ENCODE results near the gene TBKBP1. TPM values are rescaled to one million over a fixed set of nuclear protein-coding genes. Genes with fewer than 3 reads are reported as not detected.

The TBKBP1 gene
- total RNA-seq, 1 donor from 2014 or later: 3.0 TPM

GRCh38 chr17:47690121-47690520 is 3.8 kb upstream of the TBKBP1 start:
- no peak for TF ChIP-seq EZH2phosphoT487 (IDR thresholded peaks at IDR 0.05)
- TF ChIP-seq, protein P1, sequence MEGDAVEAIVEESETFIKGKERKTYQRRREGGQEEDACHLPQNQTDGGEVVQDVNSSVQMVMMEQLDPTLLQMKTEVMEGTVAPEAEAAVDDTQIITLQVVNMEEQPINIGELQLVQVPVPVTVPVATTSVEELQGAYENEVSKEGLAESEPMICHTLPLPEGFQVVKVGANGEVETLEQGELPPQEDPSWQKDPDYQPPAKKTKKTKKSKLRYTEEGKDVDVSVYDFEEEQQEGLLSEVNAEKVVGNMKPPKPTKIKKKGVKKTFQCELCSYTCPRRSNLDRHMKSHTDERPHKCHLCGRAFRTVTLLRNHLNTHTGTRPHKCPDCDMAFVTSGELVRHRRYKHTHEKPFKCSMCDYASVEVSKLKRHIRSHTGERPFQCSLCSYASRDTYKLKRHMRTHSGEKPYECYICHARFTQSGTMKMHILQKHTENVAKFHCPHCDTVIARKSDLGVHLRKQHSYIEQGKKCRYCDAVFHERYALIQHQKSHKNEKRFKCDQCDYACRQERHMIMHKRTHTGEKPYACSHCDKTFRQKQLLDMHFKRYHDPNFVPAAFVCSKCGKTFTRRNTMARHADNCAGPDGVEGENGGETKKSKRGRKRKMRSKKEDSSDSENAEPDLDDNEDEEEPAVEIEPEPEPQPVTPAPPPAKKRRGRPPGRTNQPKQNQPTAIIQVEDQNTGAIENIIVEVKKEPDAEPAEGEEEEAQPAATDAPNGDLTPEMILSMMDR (IDR thresholded peaks at IDR 0.05): no peak
- no peak for TF ChIP-seq EZH2 (IDR thresholded peaks at IDR 0.05)
- Mint-ChIP-seq H3K27ac (no peak overlapping the region), H3K4me1 (peaks cover 37% of the 10 kb centered on the region), H3K27me3 (ENCODE audit: insufficient read depth, low read depth) (no peaks in the 10 kb centered on the region), H3K9me3 (no peaks in the 10 kb centered on the region), H3K36me3 (peaks cover 8% of the 10 kb centered on the region), H3K4me3 (no peak overlapping the region)
- Histone ChIP-seq H3K27me3 (no peaks in the 10 kb centered on the region), H4K20me1 (ENCODE audit: low read depth) (peaks cover 26% of the 10 kb centered on the region), H3K79me2 (ENCODE audit: low read depth) (no peaks in the 10 kb centered on the region), H3K9me3 (ENCODE audit: low read depth) (no peaks in the 10 kb centered on the region), H3K4me3 (no peak overlapping the region), H3K36me3 (no peaks in the 10 kb centered on the region), H3K9ac (no peak overlapping the region), H3K4me1 (peaks cover 25% of the 10 kb centered on the region), H3K27ac (no peak overlapping the region), H3F3A (ENCODE audit: low read depth) (peaks cover 50% of the 10 kb centered on the region), H2AFZ (replicated peaks) (no peak overlapping the region), H3K4me2 (no peak overlapping the region)
- DNase-seq (ENCODE audit: low spot score): no peak

DNA sequence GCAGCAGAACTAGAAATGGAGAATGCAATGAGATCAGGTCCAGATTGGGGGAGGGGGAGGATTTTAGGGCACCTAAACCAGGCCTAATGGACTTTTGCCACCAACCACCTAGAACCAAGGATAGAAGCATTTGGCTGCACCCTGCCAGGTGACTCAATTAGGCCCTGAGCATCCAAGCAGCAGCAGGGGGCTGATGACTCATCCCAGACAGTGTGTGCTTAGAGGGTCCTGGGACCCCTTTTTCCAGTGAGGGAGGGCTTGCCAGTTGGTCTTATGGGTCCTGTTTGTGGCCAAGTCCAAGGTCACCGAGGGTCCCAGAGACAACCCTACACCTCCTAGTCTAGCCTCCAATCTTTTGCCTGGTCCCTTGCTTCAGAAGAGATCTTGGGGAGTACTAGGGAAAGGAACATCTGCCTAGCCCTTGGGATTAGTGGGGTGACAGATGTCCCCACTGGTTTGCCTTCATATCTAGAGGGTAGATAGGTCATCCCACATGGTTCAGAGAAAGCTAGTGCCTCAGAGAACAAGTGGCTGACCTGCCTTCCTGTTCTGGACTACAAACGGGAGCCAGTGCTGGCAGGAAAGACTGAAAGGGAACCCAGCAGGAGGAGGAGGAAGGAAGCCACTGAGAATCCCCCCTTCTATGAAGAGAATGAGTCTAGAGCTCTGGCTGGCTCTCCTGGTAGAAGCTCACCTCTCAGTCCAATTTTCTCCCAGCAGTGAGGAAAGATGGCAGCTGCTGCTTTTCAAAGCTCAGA is 1.6 kb upstream of the TBKBP1 start:
- no peak overlapping the region for H3K9ac ChIP-seq
- DNase-seq (ENCODE audit: low spot score): no peak

DNA sequence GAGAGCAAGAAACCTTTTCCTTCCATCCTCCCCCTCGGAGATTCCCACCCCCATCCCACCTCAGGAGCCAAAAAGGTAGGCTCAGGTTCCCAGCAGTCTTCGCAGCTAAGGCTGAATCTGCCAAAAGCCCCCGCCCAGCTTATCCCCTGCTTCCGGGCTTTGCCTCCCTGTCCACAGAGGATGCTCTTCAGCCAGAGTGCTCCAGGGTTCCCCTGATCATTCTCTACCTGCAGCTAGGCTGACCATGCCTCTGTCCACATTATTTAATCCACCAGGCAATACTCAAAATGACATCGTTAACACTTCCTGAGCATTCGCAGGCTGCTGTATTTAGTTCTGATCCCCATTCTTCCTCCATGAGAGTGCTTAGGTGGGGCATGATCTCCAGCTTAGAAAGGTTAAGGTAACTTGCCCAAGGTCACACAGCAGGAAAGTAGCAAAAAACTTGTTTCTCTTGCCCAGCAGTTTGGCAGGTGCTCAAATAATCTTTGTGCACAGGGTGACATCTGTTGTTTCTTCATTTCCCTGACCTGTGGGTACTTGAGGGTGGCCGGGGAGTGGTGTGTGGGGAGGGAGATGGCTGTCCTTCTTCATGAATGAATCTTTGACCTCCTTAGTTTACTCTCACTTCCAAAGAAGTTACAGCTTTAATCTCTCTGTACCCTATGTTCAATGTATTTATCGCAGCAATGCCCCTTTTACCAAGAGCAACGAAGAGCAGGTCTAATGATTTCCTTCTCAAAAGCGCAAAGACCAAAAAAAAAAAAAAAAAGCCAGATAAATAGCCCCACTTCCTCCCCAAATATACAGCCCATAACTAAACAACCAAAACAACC is 848 bp upstream of the TBKBP1 start:
- Mint-ChIP-seq H3K27ac (peak overlapping the region; percentile 35), H3K36me3 (no peaks in the 10 kb centered on the region), H3K27me3 (ENCODE audit: insufficient read depth, low read depth) (peaks cover 9% of the 10 kb centered on the region), H3K4me1 (peaks cover 33% of the 10 kb centered on the region), H3K9me3 (no peaks in the 10 kb centered on the region), H3K4me3 (peak overlapping the region; percentile 90)
- Histone ChIP-seq H3K4me2 (peak overlapping the region; percentile 93), H3K4me3 (peak overlapping the region; percentile 95), H3K27ac (no peak overlapping the region), H3K36me3 (no peaks in the 10 kb centered on the region), H2AFZ (replicated peaks) (no peak overlapping the region), H3K27me3 (no peaks in the 10 kb centered on the region), H3K9me3 (ENCODE audit: low read depth) (no peaks in the 10 kb centered on the region), H3K4me1 (peaks cover 10% of the 10 kb centered on the region), H3F3A (ENCODE audit: low read depth) (peaks cover 20% of the 10 kb centered on the region), H3K9ac (no peak overlapping the region), H4K20me1 (ENCODE audit: low read depth) (peaks cover 20% of the 10 kb centered on the region), H3K79me2 (ENCODE audit: low read depth) (no peaks in the 10 kb centered on the region)
- no peak for TF ChIP-seq EZH2 (IDR thresholded peaks at IDR 0.05)
- no peak for TF ChIP-seq EZH2phosphoT487 (IDR thresholded peaks at IDR 0.05)
- TF ChIP-seq, protein P1 (IDR thresholded peaks at IDR 0.05): no peak
- no peak for DNase-seq (ENCODE audit: low spot score)

More for the DNA sequence above, 1.6 kb upstream of the TBKBP1 start:
- no peaks in the 10 kb centered on the region for H3K9me3 Mint-ChIP-seq
- Histone ChIP-seq H3K4me2 (peak overlapping the region; percentile 93), H2AFZ (replicated peaks) (no peak overlapping the region), H3K9me3 (ENCODE audit: low read depth) (no peaks in the 10 kb centered on the region), H3K4me3 (no peak overlapping the region), H3K27me3 (no peaks in the 10 kb centered on the region), H3K4me1 (peaks cover 17% of the 10 kb centered on the region), H3K36me3 (no peaks in the 10 kb centered on the region), H4K20me1 (ENCODE audit: low read depth) (peaks cover 25% of the 10 kb centered on the region), H3K79me2 (ENCODE audit: low read depth) (no peaks in the 10 kb centered on the region), H3F3A (ENCODE audit: low read depth) (peaks cover 28% of the 10 kb centered on the region), H3K27ac (no peak overlapping the region)
- H3K4me3 Mint-ChIP-seq: peak overlapping the region; percentile 90
- no peaks in the 10 kb centered on the region for H3K36me3 Mint-ChIP-seq
- H3K27ac Mint-ChIP-seq: peak overlapping the region; percentile 35
- peaks cover 9% of the 10 kb centered on the region for H3K27me3 Mint-ChIP-seq (ENCODE audit: insufficient read depth, low read depth)
- H3K4me1 Mint-ChIP-seq: peaks cover 35% of the 10 kb centered on the region
- TF ChIP-seq EZH2phosphoT487 (IDR thresholded peaks at IDR 0.05) (no peak), EZH2 (IDR thresholded peaks at IDR 0.05) (no peak)
- TF ChIP-seq, protein P1 (IDR thresholded peaks at IDR 0.05): no peak

Data from neural progenitor cell (in vitro differentiated cells).